ENCODE results near the gene ATP2A2. TPM values are rescaled to one million over a fixed set of nuclear protein-coding genes. Genes with fewer than 3 reads are reported as not detected.
"Not testable (repeated sequence)": the region's sequence is repeated elsewhere in the genome, so short reads cannot be mapped to it uniquely, and the experiment has no call there.

ATP2A2 gene
- total RNA-seq = 87.3 TPM

GRCh38 chr12:110280779-110281548 is at the start of gene ATP2A2:
ATP2A2 (plus strand) TSS chr12:110281247; CDS start chr12:110281790, 543 bp downstream.
- DNase-seq (ENCODE audit: low read depth in 2 of 3, low spot score in 2 of 3) = peak; percentile 89 to 95 (median 94)

- DNase-seq (ENCODE audit: low read depth in 2 of 3, low spot score in 2 of 3) = no peak
Measured at GRCh38 chr12:110233212-110233903, 47.7 kb upstream of the ATP2A2 start.

GRCh38 chr12:110234331-110234751 is 46.7 kb upstream of the ATP2A2 start:
- no peak for DNase-seq (ENCODE audit: low read depth in 2 of 3, low spot score in 2 of 3)

GRCh38 chr12:110234755-110235154 is 46.3 kb upstream of the ATP2A2 start:
- DNase-seq (ENCODE audit: low read depth in 2 of 3, low spot score in 2 of 3) = peak in 1 of 3 donors; percentile 34

GRCh38 chr12:110235383-110235782 is 45.7 kb upstream of the ATP2A2 start:
- DNase-seq (ENCODE audit: low read depth in 2 of 3, low spot score in 2 of 3) = no peak

- DNase-seq (ENCODE audit: low read depth in 2 of 3, low spot score in 2 of 3) = no peak
Measured at GRCh38 chr12:110243227-110243626, 37.8 kb upstream of the ATP2A2 start.

GRCh38 chr12:110244372-110244771 is 36.7 kb upstream of the ATP2A2 start:
- DNase-seq (ENCODE audit: low read depth in 2 of 3, low spot score in 2 of 3) = no peak

- DNase-seq (ENCODE audit: low read depth in 2 of 3, low spot score in 2 of 3) = no peak
Measured at GRCh38 chr12:110244829-110245228, 36.2 kb upstream of the ATP2A2 start.

GRCh38 chr12:110245369-110245772 is 35.7 kb upstream of the ATP2A2 start:
- peak in 1 of 3 donors; percentile 33 for DNase-seq (ENCODE audit: low read depth in 2 of 3, low spot score in 2 of 3)

- no peak for DNase-seq (ENCODE audit: low read depth in 2 of 3, low spot score in 2 of 3)
Measured at GRCh38 chr12:110246636-110247339, 34.3 kb upstream of the ATP2A2 start.

GRCh38 chr12:110247340-110248095 is 33.5 kb upstream of the ATP2A2 start:
- DNase-seq (ENCODE audit: low read depth in 2 of 3, low spot score in 2 of 3) = no peak

- no peak for DNase-seq (ENCODE audit: low read depth in 2 of 3, low spot score in 2 of 3)
Measured at GRCh38 chr12:110248096-110248447, 33.0 kb upstream of the ATP2A2 start.

GRCh38 chr12:110249105-110249504 is 31.9 kb upstream of the ATP2A2 start:
- DNase-seq (ENCODE audit: low read depth in 2 of 3, low spot score in 2 of 3) = no peak

- DNase-seq (ENCODE audit: low read depth in 2 of 3, low spot score in 2 of 3) = no peak
Measured at GRCh38 chr12:110249716-110250225, 31.3 kb upstream of the ATP2A2 start.

GRCh38 chr12:110251381-110251780 is 29.7 kb upstream of the ATP2A2 start:
- DNase-seq (ENCODE audit: low read depth in 2 of 3, low spot score in 2 of 3) = no peak

GRCh38 chr12:110252716-110253115 is 28.3 kb upstream of the ATP2A2 start:
- DNase-seq (ENCODE audit: low read depth in 2 of 3, low spot score in 2 of 3) = no peak

- no peak for DNase-seq (ENCODE audit: low read depth in 2 of 3, low spot score in 2 of 3)
Measured at GRCh38 chr12:110253176-110253575, 27.9 kb upstream of the ATP2A2 start.

- DNase-seq (ENCODE audit: low read depth in 2 of 3, low spot score in 2 of 3) = no peak
Measured at GRCh38 chr12:110254971-110255540, 26.0 kb upstream of the ATP2A2 start.

GRCh38 chr12:110255890-110256456 is 25.1 kb upstream of the ATP2A2 start:
- DNase-seq (ENCODE audit: low read depth in 2 of 3, low spot score in 2 of 3) = not testable (repeated sequence)

Measured in hematopoietic multipotent progenitor cell (in vitro differentiated cells).